ENCODE measurements around the gene GDAP1L1. TPM values are rescaled to one million over a fixed set of nuclear protein-coding genes. Genes with fewer than 3 reads are reported as not detected.

Gene GDAP1L1
- not detected in 5 replicates for total RNA-seq (2022; extraction: Qiagen RNA extraction; ENCODE audit: low read depth)

DNA sequence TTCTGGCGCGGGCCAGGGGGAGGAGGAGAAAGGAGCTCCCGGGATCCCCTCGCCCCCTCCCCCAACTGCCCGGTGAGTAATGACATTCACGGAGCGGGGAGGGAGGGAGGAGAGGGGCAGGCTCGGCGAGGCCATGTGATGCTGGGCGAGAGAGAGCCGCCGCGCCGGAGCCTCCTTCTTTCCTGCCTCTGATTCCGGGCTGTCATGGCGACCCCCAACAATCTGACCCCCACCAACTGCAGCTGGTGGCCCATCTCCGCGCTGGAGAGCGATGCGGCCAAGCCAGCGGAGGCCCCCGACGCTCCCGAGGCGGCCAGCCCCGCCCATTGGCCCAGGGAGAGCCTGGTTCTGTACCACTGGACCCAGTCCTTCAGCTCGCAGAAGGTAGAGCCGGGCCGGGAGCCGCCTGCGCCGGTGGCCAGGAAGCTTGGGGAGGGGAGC lies at the start of gene GDAP1L1:
TSS of gene GDAP1L1 (plus strand) at position 178 of the 441 bp plus-strand sequence. CDS start at position 205, 27 bp downstream.

DNA sequence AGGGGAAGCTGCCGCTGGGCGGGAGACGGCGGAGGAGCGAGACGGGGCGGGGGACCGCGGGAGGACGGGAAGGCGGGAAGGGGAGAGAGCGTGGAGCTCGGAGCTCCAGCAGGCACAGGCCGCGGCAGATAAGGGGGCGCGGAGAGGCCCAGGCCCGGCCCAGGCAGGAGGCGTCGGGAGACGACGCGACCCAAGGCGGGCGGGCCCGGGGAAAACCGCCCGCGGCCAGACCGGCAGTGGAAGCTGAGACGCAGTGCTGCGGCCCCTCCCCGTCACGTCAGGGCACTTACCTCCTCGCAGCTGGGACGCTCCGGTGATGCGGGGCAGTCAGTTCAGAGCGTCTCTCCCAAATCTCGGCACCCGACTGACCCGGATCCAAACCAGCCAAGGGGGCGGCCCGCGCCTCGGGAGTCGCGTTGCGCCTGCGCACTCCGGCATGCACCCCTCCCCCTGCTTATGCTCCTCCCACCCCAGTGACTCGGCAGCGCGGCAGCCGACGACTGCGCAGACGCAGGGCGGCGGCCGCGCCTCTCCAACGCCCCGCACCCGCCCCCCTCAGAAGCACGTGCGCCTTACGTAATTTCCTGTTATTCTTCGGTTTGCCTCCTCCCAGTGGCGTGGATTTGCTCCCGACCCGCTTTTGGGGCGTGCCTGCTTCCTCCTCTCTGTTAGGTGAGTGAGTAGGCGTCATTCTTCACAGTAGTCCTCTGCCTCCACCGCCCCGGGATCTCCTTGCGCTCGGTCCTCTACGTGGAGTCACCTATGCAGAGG lies 36.5 kb upstream of the GDAP1L1 start, which contains the start of gene OSER1:
TSS of gene OSER1 (minus strand) at position 366 of the 771 bp plus-strand sequence. CDS start 3,814 bp downstream, outside the sequence.

DNA sequence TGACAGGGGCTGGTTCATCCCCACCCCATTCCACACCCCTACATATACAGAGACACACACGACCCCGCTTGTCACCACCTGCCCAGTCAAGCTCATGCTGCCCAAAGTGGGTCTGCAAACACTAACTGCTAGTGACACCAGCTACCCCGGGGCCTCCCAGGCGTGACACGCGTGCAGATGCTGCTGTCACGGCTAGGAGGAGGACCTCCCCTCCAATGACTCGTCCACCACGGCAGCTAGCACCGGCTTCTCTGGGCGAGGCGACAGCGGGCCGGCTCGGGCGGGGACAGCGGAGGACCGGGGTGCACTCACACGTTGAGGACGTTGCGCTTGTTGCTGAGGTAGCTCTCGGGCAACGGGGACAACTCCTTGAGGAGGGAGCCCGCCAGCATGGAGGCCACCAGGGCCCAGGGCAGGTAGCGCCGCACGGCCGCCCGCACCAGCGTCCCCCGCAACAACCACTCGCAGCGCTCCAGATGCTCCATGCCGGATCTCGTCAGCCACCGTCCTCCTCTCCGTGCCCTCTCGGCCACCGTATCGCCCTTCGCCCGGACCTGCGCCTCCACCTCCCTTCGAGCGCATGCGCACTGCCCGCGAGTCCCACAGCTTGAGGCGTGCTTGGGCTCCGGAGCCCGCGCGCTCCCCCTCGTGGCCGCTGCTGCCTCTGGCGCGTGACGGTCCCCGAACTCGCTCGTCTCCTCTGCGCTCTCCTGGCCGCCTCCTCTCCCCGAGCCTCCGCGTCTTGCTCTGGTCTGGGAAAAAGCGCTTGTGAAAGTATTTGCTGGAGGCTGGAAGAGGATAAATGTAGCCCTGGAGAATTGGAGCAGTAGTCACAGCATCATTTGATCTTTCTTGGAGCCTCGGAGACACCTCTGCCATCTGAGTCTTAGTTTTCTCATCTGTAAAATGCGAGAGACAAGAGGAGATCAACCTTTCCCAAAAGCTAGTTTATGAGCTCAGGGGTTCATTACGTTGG lies 63.8 kb downstream of the GDAP1L1 start, which contains the start of gene FITM2:
TSS of gene FITM2 (minus strand) at position 539 of the 976 bp plus-strand sequence. CDS start at position 485, 54 bp downstream.

Other genes with a start within 250 kb of the GDAP1L1 start
- 0.77 to 1.2 TPM (median 1.1 TPM) in 5 replicates for gene JPH2, start 60.1 kb upstream of the GDAP1L1 start, total RNA-seq (2022; extraction: Qiagen RNA extraction; ENCODE audit: low read depth)
- 49.0 to 58.2 TPM (median 56.7 TPM) in 5 replicates for gene OSER1, start 36.5 kb upstream of the GDAP1L1 start, total RNA-seq (2022; extraction: Qiagen RNA extraction; ENCODE audit: low read depth)
- 7.5 to 9.1 TPM (median 8.2 TPM) in 5 replicates for gene FITM2, start 63.9 kb downstream of the GDAP1L1 start, total RNA-seq (2022; extraction: Qiagen RNA extraction; ENCODE audit: low read depth)
- gene R3HDML, start 89.7 kb downstream of the GDAP1L1 start, total RNA-seq (2022; extraction: Qiagen RNA extraction; ENCODE audit: low read depth), result 0.13 to 0.55 TPM (median 0.23 TPM) in 5 replicates
- 14.3 to 16.7 TPM (median 15.4 TPM) in 5 replicates for gene HNF4A, start 108.4 kb downstream of the GDAP1L1 start, total RNA-seq (2022; extraction: Qiagen RNA extraction; ENCODE audit: low read depth)
- gene TTPAL, start 228.6 kb downstream of the GDAP1L1 start, total RNA-seq (2022; extraction: Qiagen RNA extraction; ENCODE audit: low read depth), result 13.3 to 18.3 TPM (median 14.4 TPM) in 5 replicates

Data from A549 treated with DMSO at 1 μM for 4 hours (cell line).